CD4-positive, alpha-beta T cell treated with Interleukin-10 for 1 hour (primary cell): Measurements from ENCODE around the gene SNCA.

ENCODE experiments used
- DNase-seq: peaks from one replicate; pipeline ENCODE4 v3.0.0-alpha.2; 2020

Gene SNCA

GRCh38 chr4:89703829-89704590, 133.0 kb downstream of the SNCA start:
- DNase-seq, result no peak

DNA sequence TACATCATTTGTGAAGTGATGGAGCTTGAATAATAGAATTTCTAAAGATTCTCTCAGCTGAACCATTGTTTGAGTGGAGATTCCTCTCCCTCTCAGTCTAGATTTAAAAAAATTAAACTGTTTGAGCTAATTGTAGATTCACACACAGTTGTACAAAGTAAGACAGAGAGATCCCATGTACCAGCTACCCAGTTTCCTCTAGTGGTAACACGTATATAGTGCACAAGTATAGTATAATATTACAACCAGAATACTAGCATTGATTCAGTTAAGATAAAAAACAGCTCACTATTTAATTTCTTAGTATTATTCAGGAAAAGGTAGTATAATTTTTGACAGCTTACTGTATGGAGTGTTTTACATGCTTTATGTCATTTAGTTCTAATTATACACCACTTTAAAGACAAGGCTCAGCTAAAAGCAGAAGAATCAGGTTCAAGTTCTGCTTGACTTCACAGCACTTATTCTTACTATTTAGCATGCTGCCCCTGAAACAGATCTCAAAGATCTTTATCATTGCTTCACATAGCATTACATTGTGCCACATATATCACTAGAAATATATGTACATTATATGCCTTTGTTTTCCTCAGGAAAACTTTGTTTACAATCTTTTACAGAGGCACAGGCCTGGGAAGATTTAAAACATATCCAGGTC, 136.1 kb downstream of the SNCA start:
- DNase-seq, result no peak

DNA sequence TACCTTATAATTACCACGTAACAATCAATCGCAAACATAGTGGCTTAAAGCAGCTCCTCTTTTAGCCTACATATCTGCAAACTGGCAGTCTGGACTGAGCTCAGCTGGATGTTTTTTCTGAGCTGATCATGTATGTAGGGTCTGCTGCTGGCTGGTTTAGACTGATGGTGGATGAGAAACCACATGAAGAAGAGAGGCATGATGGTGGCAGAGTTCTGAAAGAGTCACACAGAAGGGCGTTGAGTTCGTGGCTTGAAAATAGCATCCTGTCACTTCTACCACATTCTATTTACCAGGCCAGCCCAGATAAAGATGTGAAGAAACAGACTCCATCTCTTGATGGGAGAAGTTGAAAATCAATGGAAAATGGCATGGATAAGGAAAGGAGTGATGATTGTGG, 151.3 kb downstream of the SNCA start:
- DNase-seq, result no peak

DNA sequence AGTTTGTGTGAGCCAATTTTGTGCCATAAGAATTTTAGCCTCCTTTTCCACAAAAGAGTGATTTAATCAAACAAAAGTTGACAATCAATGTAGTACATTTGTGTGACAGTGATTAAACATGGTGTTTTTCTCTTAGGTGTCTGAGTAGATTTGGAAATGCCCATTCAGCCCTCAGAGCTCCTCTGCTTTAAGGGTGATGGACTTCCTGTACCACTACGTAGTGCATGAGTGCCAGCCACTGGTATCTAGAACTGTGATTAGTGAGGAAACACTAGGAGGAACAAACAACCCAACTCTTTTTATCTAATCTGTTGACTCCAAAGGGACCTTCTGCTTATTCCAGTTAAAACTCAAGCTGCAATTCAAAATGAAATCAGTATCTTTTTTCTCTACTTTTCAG, 151.7 kb downstream of the SNCA start:
- no peak for DNase-seq

DNA sequence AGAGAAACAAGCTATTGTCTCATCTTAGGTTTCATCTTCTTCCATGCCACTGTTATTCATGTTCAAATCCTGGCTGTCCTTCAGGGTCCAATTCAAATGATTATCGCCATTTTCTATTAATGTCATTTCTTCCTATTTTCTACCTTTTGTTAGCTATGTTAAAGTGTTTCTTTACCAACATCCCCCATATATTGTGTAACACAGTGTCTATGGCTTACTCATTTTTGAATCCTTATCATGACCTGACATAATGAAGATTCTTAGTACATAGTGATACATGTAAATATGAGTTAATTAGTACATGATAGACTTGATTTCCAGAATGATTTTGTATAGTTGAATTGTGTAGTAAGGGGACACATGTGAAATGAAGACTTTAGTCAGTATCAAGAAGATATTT, 152.4 kb downstream of the SNCA start:
- no peak for DNase-seq

- no peak for DNase-seq
Observed at GRCh38 chr4:89682808-89683207, 154.2 kb downstream of the SNCA start.

DNA sequence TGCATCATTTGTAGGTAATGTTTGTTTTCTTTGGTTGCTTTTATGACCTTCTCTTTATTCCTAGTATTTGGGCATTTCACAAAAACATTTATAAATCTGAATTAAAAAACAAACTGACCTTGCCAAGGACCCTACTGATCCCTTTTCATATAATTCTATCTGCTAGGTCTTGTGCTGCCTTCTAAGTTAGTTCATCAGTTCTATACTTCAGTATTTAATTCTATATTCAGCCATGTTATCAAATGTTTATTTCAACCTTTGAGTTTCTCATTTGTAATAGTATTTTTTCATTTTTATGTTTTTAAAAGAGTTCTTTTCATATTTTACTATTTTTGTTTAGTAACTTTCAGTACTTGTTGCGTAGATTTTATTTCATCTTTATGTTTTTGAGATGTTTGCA, 155.3 kb downstream of the SNCA start:
- DNase-seq, result no peak

- DNase-seq, result no peak
Observed at GRCh38 chr4:89681219-89681618, 155.7 kb downstream of the SNCA start.

GRCh38 chr4:89674876-89675459, 162.0 kb downstream of the SNCA start:
- DNase-seq, result no peak
